ENCODE data around the gene MID1. TPM values are rescaled to one million over a fixed set of nuclear protein-coding genes. Genes with fewer than 3 reads are reported as not detected.

MID1 gene
- total and polyA plus RNA-seq, 4 donors, result 4.3 to 25.8 (median 12.9) TPM

- peaks cover 0 to 2% (median under 1%) of the 10 kb centered on the region in 4 donors for H3K9me3 ChIP-seq (ENCODE audit: control insufficient read depth in 4 of 4, insufficient read depth in 3 of 4, low read length in 3 of 4)
- no peak for TF ChIP-seq CTCF (IDR thresholded peaks at IDR 0.05; ENCODE audit: control extremely low read depth, extremely low read depth)
- peak in 1 of 3 donors; percentile 17 for DNase-seq
- H3K4me1 ChIP-seq (ENCODE audit: control insufficient read depth in 5 of 5, insufficient read depth in 5 of 5, low read length in 5 of 5), result no peaks in the 10 kb centered on the region
- H3K9ac ChIP-seq (ENCODE audit: insufficient read depth in 1 of 2, low read length in 2 of 2), result no peak overlapping the region
- 58 to 93% methylated on average over 4 of the region's 4 CpGs for WGBS, 2 donors
- ATAC-seq (ENCODE audit: insufficient read depth, low FRiP score), result no peak
- peaks cover 0 to 4% (median 0%) of the 10 kb centered on the region in 4 donors for H3K36me3 ChIP-seq (ENCODE audit: control insufficient read depth in 4 of 4, insufficient read depth in 4 of 4, low read length in 4 of 4)
- H3K27ac ChIP-seq (ENCODE audit: low read depth in 1 of 2, low read length in 1 of 2), result no peak overlapping the region
- peaks cover 0 to 20% (median 18%) of the 10 kb centered on the region in 3 donors for H3K27me3 ChIP-seq (ENCODE audit: control insufficient read depth in 3 of 3, insufficient read depth in 3 of 3, low read length in 2 of 3)
- H3K4me3 ChIP-seq, result no peak overlapping the region
Observed at GRCh38 chrX:10447564-10448214, 172.7 kb downstream of the MID1 start.

- TF ChIP-seq CTCF (IDR thresholded peaks at IDR 0.05; ENCODE audit: control extremely low read depth, extremely low read depth), result no peak
- no peak for DNase-seq
- no peak overlapping the region for H3K4me3 ChIP-seq
- no peaks in the 10 kb centered on the region for H3K36me3 ChIP-seq (ENCODE audit: control insufficient read depth in 4 of 4, insufficient read depth in 4 of 4, low read length in 4 of 4)
- no peak overlapping the region for H3K27ac ChIP-seq (ENCODE audit: low read depth in 1 of 2, low read length in 1 of 2)
- WGBS, 2 donors, result 64 to 89% methylated on average over 2 of the region's 2 CpGs
- H3K4me1 ChIP-seq (ENCODE audit: control insufficient read depth in 5 of 5, insufficient read depth in 5 of 5, low read length in 5 of 5), result no peaks in the 10 kb centered on the region
- no peak for ATAC-seq (ENCODE audit: insufficient read depth, low FRiP score)
- peaks cover 0 to under 1% (median 0%) of the 10 kb centered on the region in 4 donors for H3K9me3 ChIP-seq (ENCODE audit: control insufficient read depth in 4 of 4, insufficient read depth in 3 of 4, low read length in 3 of 4)
- peaks cover 0 to 17% (median 15%) of the 10 kb centered on the region in 3 donors for H3K27me3 ChIP-seq (ENCODE audit: control insufficient read depth in 3 of 3, insufficient read depth in 3 of 3, low read length in 2 of 3)
- no peak overlapping the region for H3K9ac ChIP-seq (ENCODE audit: insufficient read depth in 1 of 2, low read length in 2 of 2)
Observed at GRCh38 chrX:10444204-10444603, 176.2 kb downstream of the MID1 start.

- ATAC-seq (ENCODE audit: insufficient read depth, low FRiP score), result no peak
- no peak overlapping the region for H3K27ac ChIP-seq (ENCODE audit: low read depth in 1 of 2, low read length in 1 of 2)
Observed at GRCh38 chrX:10441464-10441863, 178.9 kb downstream of the MID1 start.

More at GRCh38 chrX:10441464-10441863, 178.9 kb downstream of the MID1 start:
- no peak for DNase-seq
- WGBS, 2 donors, result 63 to 92% methylated on average over 1 of the region's 1 CpG
- no peak overlapping the region for H3K9ac ChIP-seq (ENCODE audit: insufficient read depth in 1 of 2, low read length in 2 of 2)
- no peaks in the 10 kb centered on the region for H3K9me3 ChIP-seq (ENCODE audit: control insufficient read depth in 4 of 4, insufficient read depth in 3 of 4, low read length in 3 of 4)
- H3K4me3 ChIP-seq, result no peak overlapping the region
- no peaks in the 10 kb centered on the region for H3K4me1 ChIP-seq (ENCODE audit: control insufficient read depth in 5 of 5, insufficient read depth in 5 of 5, low read length in 5 of 5)
- H3K36me3 ChIP-seq (ENCODE audit: control insufficient read depth in 4 of 4, insufficient read depth in 4 of 4, low read length in 4 of 4), result no peaks in the 10 kb centered on the region
- no peak for TF ChIP-seq CTCF (IDR thresholded peaks at IDR 0.05; ENCODE audit: control extremely low read depth, extremely low read depth)
- peaks cover 0 to 19% (median 15%) of the 10 kb centered on the region in 3 donors for H3K27me3 ChIP-seq (ENCODE audit: control insufficient read depth in 3 of 3, insufficient read depth in 3 of 3, low read length in 2 of 3)
